Osteoblast (primary cell): Measurements from ENCODE around the gene ZNF329. TPM values are rescaled to one million over a fixed set of nuclear protein-coding genes. Genes with fewer than 3 reads are reported as not detected.

ENCODE experiments used
- DNase-seq: peaks from one replicate; pipeline ENCODE4 v3.0.0; 2011; ENCODE audit warnings: low spot score, mixed read lengths; ENCODE audit not compliant: insufficient read length; ENCODE audit errors: missing footprints
- H2AFZ ChIP-seq: 2 replicates; pipeline ENCODE4 v1.6.0; 2011; ENCODE audit warnings: mild to moderate bottlenecking, low read length
- H3K27ac ChIP-seq: 2 replicates; pipeline ENCODE4 v1.5.1; 2011; ENCODE audit warnings: mild to moderate bottlenecking, low read depth, low read length, moderate library complexity
- H3K27me3 ChIP-seq: 2 replicates; pipeline ENCODE4 v1.6.0; 2012; ENCODE audit warnings: mild to moderate bottlenecking, control low read depth, inconsistent platforms, low read length, moderate library complexity; ENCODE audit not compliant: insufficient read depth
- H3K36me3 ChIP-seq: 2 replicates; pipeline ENCODE4 v1.5.1; 2011; ENCODE audit warnings: mild to moderate bottlenecking, low read length, control low read depth, moderate library complexity; ENCODE audit not compliant: insufficient read depth
- H3K4me1 ChIP-seq: 2 replicates; pipeline ENCODE4 v1.5.1; 2011; ENCODE audit warnings: mild to moderate bottlenecking, low read length, control low read depth, moderate library complexity; ENCODE audit not compliant: insufficient read depth
- H3K4me2 ChIP-seq: 2 replicates; pipeline ENCODE4 v1.6.0; 2011; ENCODE audit warnings: mild to moderate bottlenecking, low read length; ENCODE audit not compliant: insufficient read depth
- H3K4me3 ChIP-seq: fragments of 200-600 bp; sonication (generic); 3 replicates; pipeline ENCODE4 v1.5.1; 2012; ENCODE audit warnings: mild to moderate bottlenecking, low read length, inconsistent platforms; ENCODE audit not compliant: insufficient read depth
- H3K79me2 ChIP-seq: 2 replicates; pipeline ENCODE4 v1.6.0; 2012; ENCODE audit warnings: mild to moderate bottlenecking, low read length, control low read depth, inconsistent platforms; ENCODE audit not compliant: insufficient read depth
- H3K9me3 ChIP-seq: 2 replicates; pipeline ENCODE4 v1.5.1; 2011; ENCODE audit warnings: low read depth, low read length, control low read depth
- H4K20me1 ChIP-seq: 2 replicates; pipeline ENCODE4 v1.6.0; 2012; ENCODE audit warnings: mild to moderate bottlenecking, low read length, control low read depth; ENCODE audit not compliant: insufficient read depth
- CTCF ChIP-seq: IDR thresholded peaks from 2 replicates; pipeline ENCODE4 v1.5.1; 2011; ENCODE audit warnings: mild to moderate bottlenecking, low read depth, low read length, moderate library complexity; ENCODE audit errors: extremely low read depth
- total RNA-seq: library from RNA; depleted of rRNA; stranded (reverse); fragments of >200 nt; gene quantifications from 2 replicates; pipeline ENCODE4 v1.2.3, GENCODE V29; 2012

Gene ZNF329
- total RNA-seq, 1 donor, result 11.9 TPM

- H2AFZ ChIP-seq, result no peak overlapping the region
- H3K4me3 ChIP-seq, result no peak overlapping the region
- no peaks in the 10 kb centered on the region for H4K20me1 ChIP-seq
- H3K27me3 ChIP-seq, result no peaks in the 10 kb centered on the region
- no peaks in the 10 kb centered on the region for H3K4me1 ChIP-seq
- H3K79me2 ChIP-seq, result no peaks in the 10 kb centered on the region
- H3K9me3 ChIP-seq, result peaks cover 7% of the 10 kb centered on the region
- peaks cover 5% of the 10 kb centered on the region for H3K36me3 ChIP-seq
- H3K4me2 ChIP-seq, result no peak overlapping the region
- no peak for DNase-seq
- no peak for TF ChIP-seq CTCF
- no peak overlapping the region for H3K27ac ChIP-seq
Measured at GRCh38 chr19:58079792-58080191, 70.8 kb downstream of the ZNF329 start.

Other genes with a start within 250 kb of the ZNF329 start
- gene ZNF417, start 234.2 kb downstream of the ZNF329 start, total RNA-seq, result 20.6 TPM in 2 replicates
- gene ZNF418, start 215.4 kb downstream of the ZNF329 start, total RNA-seq, result 4.7 and 5.1 TPM in 2 replicates
- gene ZNF256, start 203.1 kb downstream of the ZNF329 start, total RNA-seq, result 5.8 and 5.9 TPM in 2 replicates
- gene C19orf18, start 176.3 kb downstream of the ZNF329 start, total RNA-seq, result 0.36 TPM in 1 of 2 replicates, not detected in the other
- 16.3 and 17.4 TPM in 2 replicates for gene ZNF606, start 148.0 kb downstream of the ZNF329 start, total RNA-seq
- 0.36 TPM in 1 of 2 replicates, not detected in the other for gene ZSCAN1, start 116.8 kb downstream of the ZNF329 start, total RNA-seq
- gene ZNF135, start 91.5 kb downstream of the ZNF329 start, total RNA-seq, result 6.5 and 8.3 TPM in 2 replicates
- 49.8 and 60.4 TPM in 2 replicates for gene ZSCAN18, start 52.6 kb downstream of the ZNF329 start, total RNA-seq
- gene ZNF274, start 32.3 kb upstream of the ZNF329 start, total RNA-seq, result 10.9 and 11.2 TPM in 2 replicates
- 22.1 and 32.9 TPM in 2 replicates for gene ZNF544, start 78.1 kb upstream of the ZNF329 start, total RNA-seq
- gene ZNF8, start 128.2 kb upstream of the ZNF329 start, total RNA-seq, result 8.7 and 8.8 TPM in 2 replicates
- gene ERVK3-1, start 154.6 kb upstream of the ZNF329 start, total RNA-seq, result 23.9 and 29.3 TPM in 2 replicates
- gene ZSCAN22, start 176.2 kb upstream of the ZNF329 start, total RNA-seq, result 2.5 and 3.5 TPM in 2 replicates
- gene A1BG, start 202.7 kb upstream of the ZNF329 start, total RNA-seq, result 1.1 and 1.5 TPM in 2 replicates
- gene ZNF497, start 212.0 kb upstream of the ZNF329 start, total RNA-seq, result 1.2 and 1.4 TPM in 2 replicates
- 4.4 and 4.7 TPM in 2 replicates for gene ZNF837, start 230.2 kb upstream of the ZNF329 start, total RNA-seq
- gene RPS5, start 236.5 kb upstream of the ZNF329 start, total RNA-seq, result 1,166 and 1,239 TPM in 2 replicates
- not detected in 2 replicates for gene RNF225, start 244.9 kb upstream of the ZNF329 start, total RNA-seq